ENCODE results near the gene FOXP3. TPM values are rescaled to one million over a fixed set of nuclear protein-coding genes. Genes with fewer than 3 reads are reported as not detected.

Gene FOXP3
- total RNA-seq, 1 experiment from 2014 or later, result 0.68 TPM

DNA sequence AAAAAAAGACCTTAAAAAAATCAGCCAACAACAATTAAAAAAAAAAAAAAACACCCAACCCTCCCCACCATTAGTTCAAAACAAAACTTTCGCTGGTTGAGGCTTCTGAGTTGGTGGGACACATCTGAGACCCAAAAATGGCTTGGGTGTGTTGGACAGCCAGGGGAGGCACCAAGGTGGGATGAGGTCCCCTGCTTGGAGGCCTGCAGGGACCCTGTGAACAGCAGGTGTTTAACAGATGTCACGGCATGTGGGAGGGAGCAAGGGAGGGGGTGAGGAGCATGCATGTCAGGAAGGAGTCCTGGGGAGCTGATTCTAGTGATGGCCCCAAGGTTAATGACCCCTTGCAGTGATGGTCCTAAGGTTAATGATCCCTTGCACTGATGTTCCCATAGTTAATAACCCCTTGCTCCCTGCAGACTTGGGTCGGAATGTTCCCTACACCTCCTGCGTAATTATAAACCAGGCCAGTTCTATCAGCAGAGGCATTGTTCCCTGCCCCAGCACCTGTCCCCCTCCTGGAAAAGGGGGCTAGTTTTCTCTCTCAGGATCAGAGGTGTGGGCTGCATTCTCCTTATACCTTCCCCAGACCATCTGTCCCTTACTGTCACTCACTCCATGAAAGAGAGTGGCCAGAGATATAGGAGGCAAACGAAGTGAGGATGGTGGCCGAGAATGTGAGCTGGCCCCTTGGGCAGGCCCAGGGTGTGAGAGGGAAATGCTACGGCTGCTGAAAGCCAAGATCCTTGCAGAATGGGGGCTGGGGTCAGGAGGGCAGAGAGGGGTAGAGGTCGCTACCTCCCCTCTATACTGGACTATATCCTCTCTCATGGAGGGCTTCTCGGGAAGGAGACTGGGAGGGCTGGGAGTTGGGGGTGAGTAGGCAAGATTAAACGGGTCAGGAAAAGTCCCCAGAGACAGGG, 2.3 kb upstream of the FOXP3 start:
- Histone ChIP-seq H2AFZ (ENCODE audit: low read length) (no peak overlapping the region), H2BK12ac (ENCODE audit: insufficient read length, low read depth, low read length) (no peak overlapping the region), H3K23me2 (ENCODE audit: insufficient read length, low read depth, low read length, poor library complexity, severe bottlenecking) (peaks cover 5% of the 10 kb centered on the region), H3K23ac (ENCODE audit: insufficient read length, low read depth, low read length) (no peak overlapping the region), H3K79me1 (ENCODE audit: insufficient read depth, low read depth, low read length, poor library complexity, severe bottlenecking) (no peaks in the 10 kb centered on the region), H4K91ac (ENCODE audit: insufficient read length, low read depth, low read length) (no peak overlapping the region), H3K4me1 (ENCODE audit: insufficient read depth, low read length) (no peaks in the 10 kb centered on the region), H3K4ac (ENCODE audit: low read depth, low read length) (no peak overlapping the region), H4K8ac (replicated peaks; ENCODE audit: insufficient read length, low read depth, low read length) (no peak overlapping the region), H4K20me1 (ENCODE audit: control insufficient read depth, insufficient read depth, insufficient read length) (no peaks in the 10 kb centered on the region), H3K18ac (ENCODE audit: insufficient read length, low read depth, low read length) (no peak overlapping the region), H3K14ac (ENCODE audit: insufficient read depth, low read length) (no peak overlapping the region), H3K56ac (ENCODE audit: insufficient read length, low read depth, low read length) (no peak overlapping the region), H3T11ph (ENCODE audit: low read length) (no peak overlapping the region), H3K79me2 (ENCODE audit: insufficient read depth, low read length) (0 out of 2 replicates have a peak, but pooled peaks cover 2% of the 10 kb centered on the region), H2BK5ac (ENCODE audit: insufficient read length, low read length) (no peak overlapping the region), H3K4me2 (ENCODE audit: insufficient read depth, insufficient read length, low read length) (no peak overlapping the region), H3K9me3 (ENCODE audit: control insufficient read depth, low read depth, low read length) (peaks cover 20% of the 10 kb centered on the region), H2AK5ac (ENCODE audit: insufficient read length, low read length) (no peak overlapping the region), H4K5ac (ENCODE audit: insufficient read length, low read depth, low read length) (no peak overlapping the region), H2BK15ac (ENCODE audit: low read depth, low read length) (no peak overlapping the region), H3K27ac (ENCODE audit: insufficient read length, low read depth, low read length) (no peak overlapping the region), H3K9ac (ENCODE audit: extremely low read depth, insufficient read length, low read length) (no peak overlapping the region), H2BK120ac (ENCODE audit: low read depth, low read length, poor library complexity, severe bottlenecking) (no peak overlapping the region), H2BK20ac (ENCODE audit: low read depth, low read length, poor library complexity, severe bottlenecking) (no peak overlapping the region), H3K27me3 (ENCODE audit: insufficient read depth, low read length) (no peaks in the 10 kb centered on the region)
- no peak for DNase-seq
- Mint-ChIP-seq H3K4me1 (peaks cover 14 to 15% of the 10 kb centered on the region in 2 experiments), H3K27me3 (ENCODE audit: low read depth) (peaks cover 6% of the 10 kb centered on the region), H3K4me3 (peak overlapping the region in 1 of 2 experiments; percentile 91; a peak in 2 of 5 replicates), H3K36me3 (ENCODE audit: insufficient read depth in 1 of 3, low read depth in 3 of 3) (peaks cover 7 to 11% (median 10%) of the 10 kb centered on the region in 3 experiments), H3K27ac (no peak overlapping the region), H3K9me3 (peaks cover 73 to 74% of the 10 kb centered on the region in 2 experiments)
- no CpG with 5 or more reads among the region's 10 CpGs for WGBS (ENCODE audit: extremely low coverage, insufficient read length, low lambda C conversion rate)
- TF ChIP-seq, protein P1, sequence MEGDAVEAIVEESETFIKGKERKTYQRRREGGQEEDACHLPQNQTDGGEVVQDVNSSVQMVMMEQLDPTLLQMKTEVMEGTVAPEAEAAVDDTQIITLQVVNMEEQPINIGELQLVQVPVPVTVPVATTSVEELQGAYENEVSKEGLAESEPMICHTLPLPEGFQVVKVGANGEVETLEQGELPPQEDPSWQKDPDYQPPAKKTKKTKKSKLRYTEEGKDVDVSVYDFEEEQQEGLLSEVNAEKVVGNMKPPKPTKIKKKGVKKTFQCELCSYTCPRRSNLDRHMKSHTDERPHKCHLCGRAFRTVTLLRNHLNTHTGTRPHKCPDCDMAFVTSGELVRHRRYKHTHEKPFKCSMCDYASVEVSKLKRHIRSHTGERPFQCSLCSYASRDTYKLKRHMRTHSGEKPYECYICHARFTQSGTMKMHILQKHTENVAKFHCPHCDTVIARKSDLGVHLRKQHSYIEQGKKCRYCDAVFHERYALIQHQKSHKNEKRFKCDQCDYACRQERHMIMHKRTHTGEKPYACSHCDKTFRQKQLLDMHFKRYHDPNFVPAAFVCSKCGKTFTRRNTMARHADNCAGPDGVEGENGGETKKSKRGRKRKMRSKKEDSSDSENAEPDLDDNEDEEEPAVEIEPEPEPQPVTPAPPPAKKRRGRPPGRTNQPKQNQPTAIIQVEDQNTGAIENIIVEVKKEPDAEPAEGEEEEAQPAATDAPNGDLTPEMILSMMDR (conservative IDR thresholded peaks at IDR 0.05), result no peak
